SK-N-MC (cell line): ENCODE data around the gene HHIP.

Experiments used
- EZH2 ChIP-seq: fragments of 200-600 bp; sonication (generic); IDR thresholded peaks from one replicate; pipeline ENCODE4 v1.6.1; 2017; ENCODE audit warnings: antibody characterized with exemption
- FOXP2 ChIP-seq: optimal IDR thresholded peaks from 2 replicates; pipeline ENCODE3; 2011; ENCODE audit warnings: mild to moderate bottlenecking, moderate library complexity; ENCODE audit not compliant: insufficient read depth; ENCODE audit errors: extremely low read length, control extremely low read depth
- POLR2AphosphoS5 ChIP-seq: IDR thresholded peaks from 2 replicates; pipeline ENCODE4 v1.6.1; 2012; ENCODE audit warnings: mild to moderate bottlenecking, low read depth, low read length, borderline replicate concordance

- TF ChIP-seq POLR2AphosphoS5: no peak
- TF ChIP-seq EZH2: no peak
- TF ChIP-seq FOXP2: no peak
These were observed 103.0 kb downstream of the HHIP start for GRCh38 chr4:144748814-144749555.
